Daoy (cell line): ENCODE measurements around the gene PRRC2B. TPM values are rescaled to one million over a fixed set of nuclear protein-coding genes. Genes with fewer than 3 reads are reported as not detected.

ENCODE experiments used
- DNase-seq: peaks from one replicate; pipeline ENCODE4 v3.0.0-alpha.2; 2015; ENCODE audit warnings: low read depth
- total RNA-seq: library from RNA; depleted of rRNA; stranded (reverse); fragments of >200 nt; shearing (Covaris generic); gene quantifications from 2 replicates; pipeline ENCODE4 v1.2.3, GENCODE V29; 2014

PRRC2B gene
- total RNA-seq, 1 experiment from 2014 or later = 54.0 TPM

DNA sequence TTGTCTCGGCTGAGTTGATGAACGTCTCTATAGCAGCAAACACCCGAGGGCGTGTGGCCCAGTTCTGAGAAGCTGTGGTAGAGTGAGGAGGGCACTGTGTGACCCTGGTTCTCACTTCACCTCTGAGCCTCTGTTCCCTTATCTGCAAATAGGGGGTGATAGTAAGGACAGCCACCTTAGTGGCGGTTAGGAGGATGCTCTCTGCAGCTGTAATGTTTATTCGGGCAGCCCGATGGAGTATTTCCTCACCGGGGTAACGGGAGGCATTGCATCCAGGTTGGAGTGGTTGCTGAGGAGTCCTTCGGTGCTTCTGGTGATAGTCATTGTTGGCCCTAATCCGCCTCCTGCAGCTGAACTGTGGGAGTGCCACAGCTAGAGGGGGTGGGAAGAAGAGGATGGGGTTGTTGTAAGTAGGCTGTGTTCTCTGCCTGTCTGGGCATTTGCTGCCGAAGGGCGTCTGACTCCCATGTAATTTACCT, 13.9 kb downstream of the PRRC2B start:
- DNase-seq = peak; percentile 49

DNA sequence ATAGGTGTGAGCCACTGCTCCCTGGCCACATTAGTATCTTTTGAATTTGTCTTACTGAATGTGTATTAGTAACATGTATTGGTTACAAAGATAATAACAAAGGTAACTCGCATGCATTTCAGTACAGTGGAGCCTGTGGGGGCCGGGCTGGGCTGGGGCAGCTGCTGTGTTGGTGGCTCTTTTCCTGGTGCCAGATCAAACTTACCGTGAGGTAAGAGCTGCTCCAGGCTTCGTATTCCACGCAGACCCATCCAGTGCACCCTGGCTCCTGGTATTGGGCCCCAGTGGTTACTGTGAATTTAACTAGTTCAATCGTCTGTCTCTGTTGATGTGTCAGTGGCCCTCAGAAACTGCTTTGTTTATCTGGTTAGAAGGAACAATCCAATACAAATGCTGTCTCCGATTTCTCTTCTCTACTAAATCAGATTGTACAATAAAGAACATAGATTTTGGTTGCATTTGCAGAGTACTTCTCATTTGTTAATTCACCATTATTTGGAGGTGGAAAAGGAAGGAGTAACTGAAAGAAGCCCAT, 15.6 kb downstream of the PRRC2B start:
- no peak for DNase-seq

DNA sequence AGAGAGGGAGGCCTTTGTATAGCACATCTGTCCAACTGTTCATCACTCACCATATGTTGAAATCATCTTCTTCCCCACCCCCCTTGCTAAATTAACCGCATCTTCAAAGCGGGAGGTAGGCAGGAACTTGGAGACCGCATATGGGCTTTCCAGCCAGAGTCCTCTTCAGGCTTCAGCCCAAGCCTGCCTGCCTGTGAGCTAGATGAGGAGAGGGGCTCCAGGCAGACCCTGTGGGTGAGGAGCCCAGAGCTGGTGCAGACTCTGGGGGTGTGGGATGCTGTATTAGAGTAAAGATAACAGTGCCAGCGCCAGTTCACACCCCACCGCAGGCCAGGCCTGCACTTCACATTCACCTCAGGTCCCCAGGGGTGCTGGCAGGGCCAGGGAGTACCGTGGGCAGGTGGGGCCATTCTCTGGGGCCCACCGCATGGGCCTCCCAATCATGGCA, 16.2 kb downstream of the PRRC2B start:
- peak; percentile 72 for DNase-seq

DNA sequence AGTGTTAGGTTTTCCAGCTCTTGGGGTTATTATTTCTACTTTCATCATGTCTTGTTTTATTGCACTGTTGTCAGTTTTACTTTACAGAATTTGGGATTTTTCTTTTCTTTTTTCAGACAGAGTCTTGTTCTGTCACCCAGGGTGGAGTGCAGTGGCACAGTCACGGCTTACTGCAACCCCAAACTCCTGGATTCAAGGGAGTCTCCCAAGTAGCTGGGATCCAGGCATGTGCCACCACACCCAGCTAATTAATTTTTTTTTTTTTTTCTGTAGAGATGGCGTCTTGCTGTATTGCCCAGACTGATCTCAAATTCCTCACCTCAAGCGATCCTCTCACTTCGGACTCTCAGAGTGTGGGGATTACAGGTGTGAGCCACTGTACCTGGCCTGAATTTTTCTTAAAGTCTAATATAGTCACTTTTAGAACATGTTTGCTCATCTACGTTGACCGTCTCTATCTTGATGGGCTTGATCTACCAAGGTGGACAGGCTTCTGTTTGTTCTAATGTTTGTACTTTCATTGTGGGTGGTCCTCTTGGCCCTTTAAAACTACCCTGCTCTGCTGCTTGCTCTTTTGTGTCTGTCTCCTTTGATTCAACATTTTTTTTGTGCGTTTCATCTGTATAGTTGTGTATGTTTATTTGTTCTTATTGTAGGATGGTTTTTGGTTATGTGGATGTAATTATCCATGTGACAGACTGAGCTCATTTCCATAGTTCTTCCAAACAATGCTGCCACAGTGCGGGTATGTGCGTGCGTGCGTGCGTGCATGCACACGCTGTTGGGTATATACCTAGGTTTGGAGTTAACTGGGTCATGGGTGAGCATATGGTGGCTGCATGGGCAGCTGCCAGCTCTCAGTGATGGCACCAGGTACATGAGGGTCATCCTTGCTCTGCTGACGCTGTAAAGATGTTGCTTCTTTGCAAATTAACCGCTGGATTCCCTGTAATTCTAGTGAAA, 18.1 kb downstream of the PRRC2B start:
- no peak for DNase-seq

DNA sequence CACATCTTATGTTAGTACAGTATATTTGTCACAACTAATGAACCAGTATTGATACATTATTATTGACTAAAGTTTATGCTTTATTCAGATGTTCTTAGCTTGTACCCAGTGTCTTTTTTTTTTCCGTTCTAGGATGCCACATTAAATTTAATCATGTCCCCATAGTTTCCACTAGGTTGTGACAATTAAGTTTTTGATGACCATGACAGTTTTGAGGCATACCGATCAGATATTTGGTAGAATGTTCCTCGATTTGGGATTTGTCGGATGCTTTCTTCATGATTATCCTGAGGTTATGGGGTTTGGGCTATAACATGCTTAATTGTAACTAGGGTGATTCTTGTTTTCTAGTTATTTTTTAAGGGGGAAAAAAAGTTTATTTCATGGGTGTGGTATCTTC, 22.6 kb downstream of the PRRC2B start:
- no peak for DNase-seq

DNA sequence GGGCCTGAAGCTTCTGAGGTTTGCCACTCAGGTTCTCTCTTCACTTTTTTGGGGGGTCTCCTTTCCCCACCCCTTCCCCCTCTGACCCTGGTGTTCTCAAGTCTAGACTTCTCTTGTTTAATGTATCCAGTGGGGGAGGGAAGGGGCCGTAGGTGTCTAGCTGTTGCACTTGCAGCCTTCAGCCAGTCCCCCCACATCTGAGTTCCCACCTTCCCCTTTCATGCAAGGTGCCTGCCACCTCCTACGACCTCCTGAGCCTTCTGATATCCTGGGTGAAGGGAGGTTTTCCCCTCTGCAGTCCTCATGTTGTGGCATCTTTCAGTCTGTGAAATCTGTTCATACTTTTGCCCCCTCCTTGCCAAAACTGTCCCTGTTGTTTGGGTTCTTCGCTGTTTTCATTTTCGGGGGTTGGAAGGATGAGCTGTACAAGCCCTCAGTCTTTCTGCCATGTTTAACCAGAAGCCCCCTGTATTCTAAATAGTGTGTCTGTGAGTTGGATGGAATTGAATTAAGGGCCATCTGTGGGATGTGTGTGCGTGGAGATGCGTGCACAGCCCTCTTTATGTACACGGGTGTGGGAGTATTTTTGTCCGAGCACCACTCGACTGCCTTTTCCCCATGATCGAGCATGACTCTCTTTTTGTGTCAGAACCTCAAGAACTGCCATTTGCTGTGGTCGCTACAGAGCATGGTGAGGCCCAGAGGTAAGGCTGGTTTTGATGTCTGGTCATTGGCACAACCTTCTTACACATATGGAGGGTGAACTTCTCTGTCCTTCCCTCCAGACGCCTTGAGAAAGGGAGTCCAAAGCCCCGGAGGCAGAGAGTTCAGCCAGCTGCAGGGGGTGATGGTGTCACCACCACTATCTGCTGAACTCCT, 23.6 kb downstream of the PRRC2B start:
- no peak for DNase-seq

DNA sequence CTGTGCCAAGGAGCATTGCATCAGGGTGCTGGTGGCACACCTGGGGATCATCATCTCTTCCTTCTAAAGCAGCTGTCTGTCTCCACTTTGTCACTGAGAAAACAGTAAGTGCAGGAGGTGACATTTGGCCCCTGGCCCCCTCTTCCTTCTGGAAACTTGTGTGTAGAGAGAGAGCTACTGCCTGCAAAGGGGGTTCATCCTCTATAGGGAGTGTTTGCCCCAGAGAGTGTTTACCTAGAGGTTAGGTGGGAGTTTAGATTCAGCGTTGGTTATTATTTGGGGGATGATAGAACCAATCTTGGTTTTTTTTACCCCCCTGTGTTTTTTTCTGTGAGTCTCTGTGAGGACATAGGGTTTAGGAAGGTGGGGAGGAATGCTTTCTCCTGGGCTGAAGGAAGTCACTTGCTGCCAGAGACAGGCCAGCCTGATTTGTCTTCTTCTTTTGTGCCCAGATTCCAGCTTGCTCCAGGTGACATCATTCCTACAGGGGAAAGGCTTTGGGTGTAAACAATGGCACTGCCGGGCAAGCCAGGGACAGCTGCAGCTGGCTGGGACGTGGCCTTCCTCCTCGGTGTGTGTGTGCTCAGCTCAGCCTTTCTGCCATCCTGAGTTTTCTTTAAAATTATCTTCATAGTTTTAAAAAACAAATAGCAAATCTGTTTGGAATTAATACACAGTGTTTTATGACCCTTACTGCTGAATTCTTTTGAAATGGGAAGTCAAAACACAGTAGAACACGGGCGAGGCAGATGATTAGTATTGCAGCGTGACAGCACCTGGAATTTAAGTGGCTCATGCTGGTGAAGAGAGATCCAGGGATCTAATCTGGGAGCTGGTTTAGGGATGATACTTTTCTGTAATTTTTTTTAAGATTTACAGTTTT, 24.5 kb downstream of the PRRC2B start:
- DNase-seq = no peak

DNA sequence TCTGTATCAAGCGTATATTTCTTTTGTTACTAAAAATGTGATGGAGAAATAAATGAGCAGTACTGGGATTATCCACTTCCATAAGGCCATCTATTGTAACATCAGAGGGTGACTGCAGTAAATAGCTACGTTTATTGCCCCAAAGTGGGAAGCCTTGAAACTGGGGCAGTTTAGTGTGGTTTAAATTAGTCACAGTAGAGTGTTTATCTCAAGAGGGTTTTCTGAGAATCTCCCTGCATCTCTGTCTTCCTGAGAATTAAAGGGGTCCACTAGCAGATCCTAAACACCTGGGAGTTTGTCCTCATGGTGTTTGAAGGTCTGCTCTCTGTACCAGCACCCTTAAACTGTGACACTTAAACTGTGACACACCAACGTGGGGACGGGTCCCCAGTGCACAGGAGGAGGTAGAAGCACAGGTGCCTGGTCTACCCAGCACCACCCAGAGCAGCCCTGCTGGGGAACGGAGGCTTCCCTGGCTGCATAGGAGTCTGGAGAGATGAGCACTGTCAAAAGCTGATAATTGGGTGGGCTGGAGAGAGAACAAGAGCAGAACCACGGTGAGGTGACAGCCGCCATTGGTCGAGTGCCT, 25.2 kb downstream of the PRRC2B start:
- DNase-seq = no peak

DNA sequence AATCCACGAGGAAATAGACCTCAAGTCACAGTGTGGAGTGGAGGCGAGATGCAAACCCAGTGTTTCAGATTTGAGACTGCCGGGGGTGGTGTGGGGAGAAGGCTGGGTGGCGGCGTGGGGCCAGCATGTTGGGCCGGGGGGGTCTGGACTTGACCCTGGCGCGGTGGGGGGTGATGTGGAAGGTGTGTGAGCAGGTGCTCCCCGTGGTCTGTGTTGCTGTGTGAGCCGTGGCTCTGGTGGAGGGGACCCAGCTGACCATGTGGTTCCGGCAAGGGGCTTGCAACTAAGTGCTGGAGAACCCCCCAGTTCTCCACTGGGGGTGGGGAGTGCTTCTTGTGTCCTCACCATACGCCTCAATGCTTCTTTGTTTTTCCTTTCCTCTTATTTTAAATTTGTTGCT, 25.8 kb downstream of the PRRC2B start:
- no peak for DNase-seq

DNA sequence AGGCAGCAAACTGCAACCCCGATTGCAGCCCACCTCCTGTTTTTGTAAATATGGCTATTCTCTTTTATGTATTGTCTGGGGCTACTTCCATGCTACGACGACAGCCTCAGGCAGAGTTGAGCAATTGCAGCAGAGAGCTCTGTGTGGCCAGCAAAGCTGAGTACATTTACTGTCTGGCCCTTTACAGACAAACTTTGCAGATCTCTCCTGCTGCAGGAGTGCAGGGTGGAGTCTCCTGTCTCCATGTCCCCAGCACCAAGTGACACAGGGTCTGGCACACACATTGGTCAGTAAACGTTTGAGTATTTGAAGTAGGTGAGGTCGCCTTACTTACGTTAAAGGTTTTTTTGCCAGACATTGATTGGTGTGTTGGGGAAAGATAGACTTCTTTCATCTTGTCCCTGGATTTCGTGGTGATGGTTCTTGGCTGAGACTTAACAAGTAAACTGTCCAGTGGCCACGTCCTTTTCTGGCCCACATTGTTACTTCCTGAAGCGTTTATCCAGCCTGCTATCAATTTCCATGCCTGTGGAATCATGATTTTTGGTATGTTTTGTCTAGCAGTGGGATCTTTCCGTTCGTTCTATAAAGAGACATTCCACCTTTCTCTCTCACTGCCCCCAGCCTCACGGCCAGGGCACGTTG, 27.2 kb downstream of the PRRC2B start:
- no peak for DNase-seq

DNA sequence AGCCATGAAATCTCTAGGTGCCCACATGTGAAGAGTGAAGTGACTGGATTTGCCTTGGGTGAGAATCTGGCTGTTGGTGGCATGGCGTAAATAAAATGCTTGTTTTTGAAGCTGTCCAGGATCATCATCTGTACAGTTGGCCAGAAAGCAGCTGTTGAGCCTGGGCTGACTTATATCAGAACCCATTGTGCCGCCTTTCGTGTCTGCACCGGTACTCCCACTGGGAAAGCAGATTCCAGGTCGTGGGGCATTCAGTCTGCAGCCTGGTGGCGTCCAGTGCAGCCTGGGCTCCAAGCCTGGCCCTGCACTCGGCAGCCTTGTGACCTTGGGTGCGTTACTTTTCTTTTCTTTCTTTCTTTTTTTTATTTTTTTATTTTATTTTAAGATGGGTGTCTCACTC, 27.8 kb downstream of the PRRC2B start:
- DNase-seq = no peak

DNA sequence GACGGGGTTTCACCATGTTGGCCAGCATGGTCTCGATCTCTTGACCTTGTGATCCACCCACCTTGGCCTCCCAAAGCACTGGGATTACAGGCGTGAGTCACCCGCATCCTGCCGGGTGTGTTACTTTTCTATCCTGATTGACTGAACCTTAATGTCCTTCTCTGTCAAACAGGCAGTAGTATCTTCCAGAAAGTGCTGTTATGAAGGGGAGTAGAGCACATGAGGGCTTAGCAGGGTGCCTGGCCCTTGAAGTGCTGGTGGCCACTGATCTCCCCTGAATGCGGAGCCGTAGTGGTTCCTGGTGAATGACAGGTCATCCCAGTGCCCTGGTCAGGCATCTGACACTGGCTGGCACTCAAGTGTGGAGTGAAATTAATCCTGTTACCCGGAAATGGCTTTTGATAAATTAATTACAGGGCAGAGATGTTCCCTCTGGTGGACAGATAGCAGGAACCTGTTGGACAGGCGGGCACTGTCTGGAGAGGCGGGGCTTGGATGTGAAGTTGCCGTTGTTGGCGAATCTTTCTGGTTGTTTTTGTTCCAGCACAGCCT, 28.4 kb downstream of the PRRC2B start:
- DNase-seq = peak; percentile 34

DNA sequence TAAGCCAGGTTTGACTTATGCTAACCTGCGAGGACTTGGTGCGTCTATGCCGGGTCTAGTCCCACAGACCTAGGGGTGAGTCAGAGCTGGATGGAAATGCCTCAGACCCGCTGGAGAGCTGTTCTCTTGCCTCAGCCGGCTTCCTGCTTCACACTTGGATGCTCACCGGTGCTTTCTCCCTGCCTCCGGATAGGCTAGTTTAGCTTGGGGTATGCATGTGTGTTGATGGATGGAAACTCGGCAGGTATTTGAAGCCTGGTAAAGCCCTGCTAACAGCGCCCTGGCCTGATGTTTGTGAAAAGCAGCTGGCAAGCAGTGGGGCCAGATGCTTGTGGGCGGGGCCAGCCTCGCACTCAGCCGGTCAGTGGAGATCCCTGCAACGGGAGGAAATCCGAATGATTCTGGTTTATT, 29.3 kb downstream of the PRRC2B start:
- DNase-seq = peak; percentile 93

DNA sequence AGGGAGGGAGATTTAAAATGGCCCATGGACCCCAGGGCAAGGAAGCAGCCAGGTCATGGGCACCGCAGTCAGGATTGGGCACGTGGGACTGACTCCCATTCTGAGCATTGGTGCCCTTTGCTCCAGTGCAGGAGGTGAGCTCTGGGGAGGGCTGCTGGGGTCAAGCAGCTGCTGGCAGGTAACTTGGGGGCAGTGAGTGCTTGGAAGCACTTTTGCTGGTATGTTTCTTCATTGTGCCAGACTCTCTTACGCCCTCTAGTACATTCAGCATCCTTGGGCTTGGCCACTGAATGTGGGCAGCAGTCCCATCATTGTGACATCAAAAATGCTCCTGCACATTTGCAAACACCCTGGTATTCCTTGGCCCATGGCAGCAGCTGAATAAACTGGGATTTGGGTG, 32.7 kb downstream of the PRRC2B start:
- no peak for DNase-seq

DNA sequence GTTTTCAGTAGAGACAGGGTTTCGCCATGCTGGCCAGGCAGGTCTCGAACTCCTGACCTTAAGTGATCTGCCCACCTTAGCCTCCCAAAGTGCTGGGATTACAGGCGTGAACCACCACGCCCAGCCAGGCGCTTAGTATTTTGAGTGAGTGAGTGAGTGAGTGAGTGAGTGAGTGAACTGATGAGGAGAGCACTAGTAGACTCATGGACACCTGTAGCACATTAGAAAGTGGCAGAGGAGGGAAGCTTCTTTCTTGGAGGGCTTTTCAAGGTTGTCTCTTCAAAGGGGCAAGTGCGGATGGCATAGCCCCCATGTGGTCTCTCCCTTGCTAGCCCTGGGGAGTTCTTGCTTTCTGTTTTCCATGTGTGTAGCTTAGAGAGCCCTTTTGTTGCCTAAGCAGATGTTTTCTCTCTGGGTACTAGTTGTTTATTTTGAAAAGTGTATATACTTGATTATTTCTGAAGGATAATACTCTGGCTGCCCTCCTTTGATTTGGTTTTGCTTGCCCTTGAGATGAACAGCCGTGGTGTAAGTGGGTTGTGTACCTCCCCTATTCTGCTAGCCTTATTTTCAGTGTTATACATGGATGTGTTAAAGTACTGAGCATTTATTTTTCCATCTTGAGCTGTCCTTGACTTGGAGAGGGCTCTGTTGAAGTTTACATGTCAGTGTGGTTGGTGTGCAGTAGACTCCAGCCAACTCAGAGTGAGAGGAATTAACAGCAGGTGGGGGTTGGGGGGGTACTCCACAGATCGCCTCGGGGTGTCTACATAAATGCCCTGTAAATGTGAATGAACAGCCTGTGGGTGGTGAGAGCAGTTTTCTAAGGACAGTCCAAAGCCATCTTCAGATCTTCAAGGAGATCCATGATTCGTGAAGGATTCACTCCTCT, 35.5 kb downstream of the PRRC2B start:
- no peak for DNase-seq

DNA sequence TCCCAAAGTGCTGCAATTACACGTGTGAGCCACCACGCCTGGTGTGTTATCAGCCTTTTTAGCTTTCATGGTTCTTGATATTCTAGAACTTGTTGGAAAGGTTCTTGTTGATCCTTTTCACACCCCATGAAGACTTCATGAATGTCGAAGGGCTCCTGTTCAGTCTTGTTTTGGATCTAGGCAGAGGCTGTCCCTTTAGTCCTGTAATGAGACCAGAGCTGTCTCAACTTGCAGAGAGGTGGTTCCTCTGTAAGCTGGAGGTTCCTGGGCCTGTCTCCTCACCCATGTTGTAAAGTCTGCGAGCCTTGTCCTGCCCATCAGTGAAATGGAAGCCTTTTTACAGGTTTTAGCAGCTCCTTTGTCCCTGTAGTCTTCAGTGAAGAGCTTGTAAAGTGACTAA, 38.2 kb downstream of the PRRC2B start:
- no peak for DNase-seq

DNA sequence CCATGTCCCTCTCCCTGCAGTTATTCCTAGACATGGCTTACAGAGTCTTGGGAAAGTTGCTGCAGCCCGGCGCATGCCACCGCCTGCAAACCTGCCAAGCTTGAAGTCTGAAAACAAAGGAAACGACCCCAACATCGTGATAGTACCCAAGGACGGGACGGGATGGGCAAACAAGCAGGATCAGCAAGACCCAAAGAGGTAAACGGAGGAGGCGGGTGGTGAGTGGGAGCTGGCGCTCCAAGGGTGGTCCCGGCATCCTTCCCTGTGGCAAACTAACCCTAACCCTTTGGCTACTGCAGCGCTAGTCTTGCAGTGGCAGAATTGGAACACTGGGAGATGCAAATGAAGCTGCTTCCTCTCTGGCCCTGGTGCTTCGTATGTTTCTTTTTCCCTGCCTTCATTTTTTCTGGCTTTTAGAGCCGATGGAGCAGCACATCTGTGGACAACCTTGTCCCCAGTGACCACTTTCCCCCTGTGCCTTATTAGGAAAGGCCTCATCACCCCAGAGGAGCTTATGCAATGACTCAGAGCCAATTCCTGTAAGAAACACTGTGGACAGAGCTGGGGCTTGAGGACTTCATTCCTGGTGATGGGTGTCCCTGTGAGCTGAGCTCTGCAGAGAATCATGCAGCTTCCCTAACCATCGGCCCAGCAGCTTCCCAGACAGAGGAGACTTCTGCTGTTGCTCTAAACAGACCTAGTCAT, 38.9 kb downstream of the PRRC2B start:
- no peak for DNase-seq

DNA sequence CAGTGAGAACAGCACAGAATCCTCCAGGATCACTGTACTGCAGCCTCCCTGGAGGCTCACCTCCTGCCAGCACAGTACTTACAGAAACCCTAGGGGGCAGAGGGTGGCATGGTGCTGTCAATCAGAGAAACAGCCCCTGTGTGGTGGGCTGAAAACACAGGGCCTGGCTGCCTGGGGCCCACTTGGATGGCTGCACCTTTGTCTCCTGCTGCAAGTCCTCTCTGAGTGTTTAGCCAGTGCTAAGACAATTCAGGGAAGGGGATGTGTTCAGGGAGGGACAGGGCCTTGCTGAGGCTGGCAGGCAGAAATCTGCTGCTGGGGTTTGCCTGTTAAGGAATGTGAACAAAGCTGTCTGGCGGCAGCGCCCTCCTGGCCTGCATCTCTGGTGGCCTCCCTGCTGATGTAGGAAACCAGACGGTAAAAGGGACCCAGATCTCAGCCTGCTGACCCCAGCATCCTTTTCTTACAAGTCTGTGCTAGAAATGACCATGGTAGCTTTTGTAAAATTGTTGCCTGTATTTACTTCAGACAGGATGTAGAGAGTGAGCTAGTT, 39.5 kb downstream of the PRRC2B start:
- DNase-seq = no peak
